Nephron (organoid): Measurements from ENCODE around the gene MACC1.

ENCODE experiments used
- H3K27ac Mint-ChIP-seq, 3 experiments: 2 replicates each; pipeline ENCODE4 v1.8.0; 2020; ENCODE audit warnings: mixed read lengths in 3 of 3, mild to moderate bottlenecking in 2 of 3, moderate library complexity in 1 of 3
- H3K27me3 Mint-ChIP-seq: 2 replicates; pipeline ENCODE4 v1.8.0; 2021; ENCODE audit warnings: low read depth, mild to moderate bottlenecking, moderate library complexity, mixed read lengths
- H3K36me3 Mint-ChIP-seq: 2 replicates; pipeline ENCODE4 v1.8.0; 2020; ENCODE audit warnings: low read depth, mixed read lengths
- H3K4me1 Mint-ChIP-seq: 2 replicates; pipeline ENCODE4 v1.8.0; 2020; ENCODE audit warnings: mixed read lengths
- H3K4me3 Mint-ChIP-seq, 3 experiments: 2 replicates each; pipeline ENCODE4 v1.8.0; 2020; ENCODE audit warnings: mild to moderate bottlenecking in 3 of 3, mixed read lengths in 3 of 3, moderate library complexity in 2 of 3
- H3K9me3 Mint-ChIP-seq: 2 replicates; pipeline ENCODE4 v1.8.0; 2020; ENCODE audit warnings: mixed read lengths
- CTCF ChIP-seq, 3 experiments: fragments of 200-600 bp; sonication (generic); IDR thresholded peaks; one replicate each; pipeline ENCODE4 v1.5.0; 2021; ENCODE audit warnings: antibody characterized with exemption in 3 of 3; ENCODE audit not compliant: unreplicated experiment in 3 of 3

The MACC1 gene

GRCh38 chr7:20140291-20141001 lies 76.7 kb downstream of the MACC1 start:
- H3K9me3 Mint-ChIP-seq, result no peaks in the 10 kb centered on the region
- TF ChIP-seq CTCF (IDR thresholded peaks at IDR 0.05; ENCODE audit: unreplicated experiment in 3 of 3), result no peak
- no peaks in the 10 kb centered on the region for H3K36me3 Mint-ChIP-seq
- no peak overlapping the region for H3K4me3 Mint-ChIP-seq
- peak overlapping the region in 2 of 3 experiments; percentile 2 to 7 for H3K27ac Mint-ChIP-seq
- no peaks in the 10 kb centered on the region for H3K27me3 Mint-ChIP-seq
- H3K4me1 Mint-ChIP-seq, result peaks cover 12% of the 10 kb centered on the region

- Mint-ChIP-seq H3K4me3 (no peak overlapping the region), H3K36me3 (no peaks in the 10 kb centered on the region), H3K27ac (no peak overlapping the region), H3K27me3 (no peaks in the 10 kb centered on the region), H3K4me1 (no peaks in the 10 kb centered on the region), H3K9me3 (no peaks in the 10 kb centered on the region)
- TF ChIP-seq CTCF (IDR thresholded peaks at IDR 0.05; ENCODE audit: unreplicated experiment in 3 of 3), result no peak
Measured at GRCh38 chr7:20136647-20137046, 80.5 kb downstream of the MACC1 start.

- no peak overlapping the region for H3K4me3 Mint-ChIP-seq
- H3K9me3 Mint-ChIP-seq, result no peaks in the 10 kb centered on the region
- peaks cover 7% of the 10 kb centered on the region for H3K4me1 Mint-ChIP-seq
- H3K27me3 Mint-ChIP-seq, result no peaks in the 10 kb centered on the region
- no peak for TF ChIP-seq CTCF (IDR thresholded peaks at IDR 0.05; ENCODE audit: unreplicated experiment in 3 of 3)
- no peak overlapping the region for H3K27ac Mint-ChIP-seq
- H3K36me3 Mint-ChIP-seq, result no peaks in the 10 kb centered on the region
Measured at GRCh38 chr7:20133803-20134202, 83.4 kb downstream of the MACC1 start.

- Mint-ChIP-seq H3K4me3 (no peak overlapping the region), H3K27me3 (no peaks in the 10 kb centered on the region), H3K27ac (peak overlapping the region in 1 of 3 experiments; percentile 39), H3K9me3 (no peaks in the 10 kb centered on the region), H3K4me1 (peaks cover 11% of the 10 kb centered on the region), H3K36me3 (no peaks in the 10 kb centered on the region)
- TF ChIP-seq CTCF (IDR thresholded peaks at IDR 0.05; ENCODE audit: unreplicated experiment in 3 of 3), result no peak
Measured at GRCh38 chr7:20132585-20132984, 84.6 kb downstream of the MACC1 start.

GRCh38 chr7:20131776-20132175 lies 85.4 kb downstream of the MACC1 start:
- H3K27ac Mint-ChIP-seq, result no peak overlapping the region
- H3K4me3 Mint-ChIP-seq, result no peak overlapping the region
- H3K4me1 Mint-ChIP-seq, result peaks cover 11% of the 10 kb centered on the region
- TF ChIP-seq CTCF (IDR thresholded peaks at IDR 0.05; ENCODE audit: unreplicated experiment in 3 of 3), result no peak
- H3K9me3 Mint-ChIP-seq, result no peaks in the 10 kb centered on the region
- no peaks in the 10 kb centered on the region for H3K27me3 Mint-ChIP-seq
- H3K36me3 Mint-ChIP-seq, result no peaks in the 10 kb centered on the region

GRCh38 chr7:20129920-20130319 lies 87.3 kb downstream of the MACC1 start:
- Mint-ChIP-seq H3K27ac (peak overlapping the region in 2 of 3 experiments; percentile 42 to 57), H3K4me3 (no peak overlapping the region), H3K4me1 (peaks cover 11% of the 10 kb centered on the region), H3K9me3 (no peaks in the 10 kb centered on the region), H3K27me3 (no peaks in the 10 kb centered on the region), H3K36me3 (no peaks in the 10 kb centered on the region)
- TF ChIP-seq CTCF (IDR thresholded peaks at IDR 0.05; ENCODE audit: unreplicated experiment in 3 of 3), result no peak
